Stimulated activated naive CD8-positive, alpha-beta T cell treated with anti-CD3 and anti-CD28 coated beads, Interleukin-15, Interleukin-2, amounts not matched to agents 100 ng/mL and 50 ng/mL, for 24 hours (primary cell): ENCODE measurements around the gene BZW1.
A peak's percentile ranks its signal among the peaks of the same experiment; 100 is the strongest.

Source experiments
- H3K27ac Mint-ChIP-seq: one replicate; pipeline ENCODE4 v1.8.0; 2021; ENCODE audit warnings: mild to moderate bottlenecking, mixed read lengths
- H3K27me3 Mint-ChIP-seq: one replicate; pipeline ENCODE4 v1.8.0; 2021; ENCODE audit warnings: mixed read lengths
- H3K36me3 Mint-ChIP-seq: one replicate; pipeline ENCODE4 v1.8.0; 2021; ENCODE audit warnings: low read depth, mixed read lengths
- H3K4me1 Mint-ChIP-seq: one replicate; pipeline ENCODE4 v1.8.0; 2021; ENCODE audit warnings: low read depth, mixed read lengths
- H3K4me3 Mint-ChIP-seq: one replicate; pipeline ENCODE4 v1.8.0; 2021; ENCODE audit warnings: mild to moderate bottlenecking, mixed read lengths
- H3K9me3 Mint-ChIP-seq: one replicate; pipeline ENCODE4 v1.8.0; 2021; ENCODE audit warnings: mixed read lengths

Gene BZW1

GRCh38 chr2:200864176-200865034 is 52.7 kb downstream of the BZW1 start, which contains the start of gene CLK1:
TSS of gene CLK1 (minus strand) at chr2:200864658. CDS start at chr2:200861862, 2,796 bp downstream.
- H3K36me3 Mint-ChIP-seq = peaks cover 55% of the 10 kb centered on the region
- H3K9me3 Mint-ChIP-seq = no peaks in the 10 kb centered on the region
- peak within 1 kb of the TSS; percentile 95 for H3K4me3 Mint-ChIP-seq
- peak within 1 kb of the TSS; percentile 98 for H3K27ac Mint-ChIP-seq
- no peaks in the 10 kb centered on the region for H3K27me3 Mint-ChIP-seq
- peaks cover 45% of the 10 kb centered on the region for H3K4me1 Mint-ChIP-seq

- Mint-ChIP-seq H3K27ac (peak overlapping the region; percentile 55), H3K4me3 (no peak overlapping the region), H3K27me3 (no peaks in the 10 kb centered on the region), H3K9me3 (no peaks in the 10 kb centered on the region), H3K36me3 (peaks cover 35% of the 10 kb centered on the region), H3K4me1 (peaks cover 13% of the 10 kb centered on the region)
Measured at GRCh38 chr2:200869014-200869413, 57.3 kb downstream of the BZW1 start.

- Mint-ChIP-seq H3K4me1 (peaks cover 2% of the 10 kb centered on the region), H3K9me3 (no peaks in the 10 kb centered on the region), H3K36me3 (peaks cover 50% of the 10 kb centered on the region), H3K27me3 (no peaks in the 10 kb centered on the region), H3K27ac (no peak overlapping the region), H3K4me3 (no peak overlapping the region)
Measured at GRCh38 chr2:200871151-200871550, 59.4 kb downstream of the BZW1 start.

DNA sequence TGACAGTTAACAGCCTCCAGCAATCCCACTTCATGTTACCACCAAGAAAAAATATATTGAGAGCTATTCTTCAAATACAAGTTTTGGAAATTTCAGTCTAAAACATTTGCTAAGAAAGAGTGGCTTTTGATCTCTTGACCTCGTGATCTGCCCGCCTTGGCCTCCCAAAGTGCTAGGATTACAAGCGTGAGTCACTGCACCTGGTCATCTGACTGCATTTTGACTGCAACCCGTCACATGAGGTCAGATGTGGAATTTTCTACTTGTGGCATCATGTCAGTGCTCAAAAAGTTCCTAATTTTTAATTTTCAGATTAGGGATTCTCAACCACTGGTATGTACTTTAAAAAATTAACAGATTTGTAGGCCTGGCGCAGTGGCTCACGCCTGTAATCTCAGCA is 61.9 kb downstream of the BZW1 start:
- no peaks in the 10 kb centered on the region for H3K27me3 Mint-ChIP-seq
- H3K36me3 Mint-ChIP-seq = peaks cover 58% of the 10 kb centered on the region
- no peak overlapping the region for H3K27ac Mint-ChIP-seq
- H3K9me3 Mint-ChIP-seq = no peaks in the 10 kb centered on the region
- H3K4me3 Mint-ChIP-seq = no peak overlapping the region
- no peaks in the 10 kb centered on the region for H3K4me1 Mint-ChIP-seq
